HFFc6 (cell line): ENCODE measurements around the gene SCP2. TPM values are rescaled to one million over a fixed set of nuclear protein-coding genes. Genes with fewer than 3 reads are reported as not detected.
"Not testable (repeated sequence)": the region's sequence is repeated elsewhere in the genome, so short reads cannot be mapped to it uniquely, and the experiment has no call there.

Experiments used
- DNase-seq: peaks from one replicate; pipeline ENCODE4 v3.0.0-alpha.2; 2018
- H3K27ac Mint-ChIP-seq: 2 replicates; pipeline ENCODE4 v1.8.0; 2020; ENCODE audit warnings: mild to moderate bottlenecking, mixed read lengths
- H3K27me3 Mint-ChIP-seq: 2 replicates; pipeline ENCODE4 v1.8.0; 2021; ENCODE audit warnings: mild to moderate bottlenecking, moderate library complexity, mixed read lengths; ENCODE audit not compliant: insufficient read depth
- H3K36me3 Mint-ChIP-seq: 2 replicates; pipeline ENCODE4 v1.8.0; 2021; ENCODE audit warnings: low read depth, mixed read lengths
- H3K4me1 Mint-ChIP-seq: 2 replicates; pipeline ENCODE4 v1.8.0; 2020; ENCODE audit warnings: low read depth, mixed read lengths
- H3K4me3 Mint-ChIP-seq: 2 replicates; pipeline ENCODE4 v1.8.0; 2020; ENCODE audit warnings: mild to moderate bottlenecking, moderate library complexity, mixed read lengths
- H3K9me3 Mint-ChIP-seq: 2 replicates; pipeline ENCODE4 v1.8.0; 2020; ENCODE audit warnings: mild to moderate bottlenecking, mixed read lengths
- CTCF ChIP-seq: fragments of 200-600 bp; sonication (generic); IDR thresholded peaks from 2 replicates; pipeline ENCODE4 v1.5.0; 2021; ENCODE audit warnings: antibody characterized with exemption, mild to moderate bottlenecking
- total RNA-seq, 6 experiments: library from RNA; stranded (reverse); fragmentation: NEBNext Ultra II Directional; extraction: Animal tissue kit (Norgen Biotek cat#: 25700); gene quantifications; 2 replicates in 1 of 6; 3 replicates in 5 of 6; pipeline ENCODE4 v1.2.3, GENCODE V29; 2021

SCP2 gene
- total RNA-seq, 6 experiments from 2014 or later, result 122 to 159 (median 156) TPM

- Mint-ChIP-seq H3K4me3 (no peak overlapping the region), H3K36me3 (peaks cover 5% of the 10 kb centered on the region; the same call in 1 of the 2 replicates), H3K9me3 (no peaks in the 10 kb centered on the region), H3K4me1 (peaks cover 20% of the 10 kb centered on the region), H3K27ac (no peak overlapping the region), H3K27me3 (no peaks in the 10 kb centered on the region; the same call in 1 of the 2 replicates)
- no peak for TF ChIP-seq CTCF
- DNase-seq, result no peak
Observed at GRCh38 chr1:52952112-52952511, 25.0 kb downstream of the SCP2 start.

DNA sequence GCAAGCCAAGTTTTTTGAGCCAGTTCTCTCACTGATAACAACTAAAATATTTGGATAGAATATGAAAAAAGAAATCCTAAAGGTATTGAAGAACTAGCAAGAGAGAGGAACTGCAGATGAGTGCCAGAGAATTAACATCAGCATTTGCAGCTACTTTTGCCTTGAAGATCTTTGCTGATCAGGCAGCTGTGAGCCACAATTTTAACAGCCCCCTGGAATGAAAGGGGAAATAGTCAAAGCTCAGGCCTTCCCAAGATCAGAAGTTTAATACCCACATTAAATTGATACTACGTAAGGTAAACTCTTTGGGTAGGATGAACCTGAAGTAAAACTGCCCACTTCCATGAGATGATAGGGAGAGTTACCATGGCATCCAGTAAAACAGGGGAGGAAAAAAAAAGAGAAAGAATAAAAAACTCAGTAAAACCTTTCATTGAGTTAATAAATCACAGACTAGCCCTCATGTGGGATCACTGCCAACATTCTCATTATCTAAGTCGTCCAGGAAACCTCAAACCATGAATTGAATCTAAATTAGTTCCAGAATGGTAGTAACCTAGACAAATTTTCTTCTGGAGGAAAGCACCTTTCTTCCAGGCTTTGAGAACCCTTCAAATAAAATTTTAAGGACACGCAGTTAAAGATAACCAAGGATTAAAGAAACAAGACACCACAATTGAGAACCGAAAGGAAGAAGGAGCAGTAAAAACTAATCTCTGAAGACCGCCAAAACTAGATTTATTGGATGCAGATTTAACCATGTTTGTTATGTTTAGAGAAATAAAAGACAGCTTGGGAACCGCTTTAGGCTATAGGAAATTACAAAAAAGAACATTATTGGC lies 28.3 kb downstream of the SCP2 start:
- peaks cover 16% of the 10 kb centered on the region for H3K4me1 Mint-ChIP-seq
- H3K27me3 Mint-ChIP-seq, result no peaks in the 10 kb centered on the region; the same call in 1 of the 2 replicates
- H3K4me3 Mint-ChIP-seq, result peak overlapping the region; percentile 75
- peak overlapping the region; percentile 84 for H3K27ac Mint-ChIP-seq
- no peak for TF ChIP-seq CTCF
- no peaks in the 10 kb centered on the region for H3K9me3 Mint-ChIP-seq
- peak; percentile 83 for DNase-seq
- peaks cover 10% of the 10 kb centered on the region; the same call in 1 of the 2 replicates for H3K36me3 Mint-ChIP-seq

DNA sequence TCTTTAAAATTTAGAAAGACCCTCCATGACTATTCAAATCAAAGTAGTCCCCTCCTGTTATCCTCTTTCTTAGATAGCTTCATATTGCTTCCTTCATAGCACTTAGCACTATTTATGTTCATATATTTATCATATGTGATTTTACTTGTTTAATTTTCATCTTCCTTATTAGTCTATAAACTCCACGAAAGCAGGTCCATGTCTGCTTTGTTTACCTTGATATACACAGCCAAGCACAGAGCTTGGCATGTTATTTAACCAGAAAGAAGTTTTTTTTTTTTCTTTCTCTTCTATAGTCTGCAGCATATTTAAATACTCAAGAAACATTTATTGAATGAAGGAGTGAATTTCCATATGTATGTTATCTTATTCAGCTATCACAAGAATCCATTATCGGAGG lies 36.0 kb downstream of the SCP2 start:
- Mint-ChIP-seq H3K27me3 (no peaks in the 10 kb centered on the region), H3K4me3 (no peak overlapping the region), H3K27ac (no peak overlapping the region), H3K4me1 (no peaks in the 10 kb centered on the region), H3K9me3 (no peaks in the 10 kb centered on the region), H3K36me3 (peaks cover 9% of the 10 kb centered on the region)
- no peak for TF ChIP-seq CTCF
- DNase-seq, result no peak

- Mint-ChIP-seq H3K36me3 (no peaks in the 10 kb centered on the region; the same call in 1 of the 2 replicates), H3K4me1 (no peaks in the 10 kb centered on the region), H3K27ac (no peak overlapping the region), H3K27me3 (0 out of 2 replicates have a peak, but pooled peaks cover 1% of the 10 kb centered on the region), H3K9me3 (no peaks in the 10 kb centered on the region), H3K4me3 (no peak overlapping the region)
- DNase-seq, result no peak
- TF ChIP-seq CTCF, result no peak
Observed at GRCh38 chr1:52967666-52968065, 40.6 kb downstream of the SCP2 start.

- not testable (repeated sequence) for H3K27me3 Mint-ChIP-seq, H3K9me3 Mint-ChIP-seq, H3K4me3 Mint-ChIP-seq, DNase-seq, H3K4me1 Mint-ChIP-seq, H3K27ac Mint-ChIP-seq, H3K36me3 Mint-ChIP-seq
Observed at GRCh38 chr1:52969234-52969633, 42.2 kb downstream of the SCP2 start.

- Mint-ChIP-seq H3K36me3 (no peaks in the 10 kb centered on the region; the same call in 1 of the 2 replicates), H3K4me3 (no peak overlapping the region), H3K4me1 (no peaks in the 10 kb centered on the region), H3K27ac (no peak overlapping the region), H3K27me3 (0 out of 2 replicates have a peak, but pooled peaks cover 1% of the 10 kb centered on the region), H3K9me3 (no peaks in the 10 kb centered on the region)
- DNase-seq, result no peak
- no peak; the same call in 1 of the 2 replicates for TF ChIP-seq CTCF
Observed at GRCh38 chr1:52970149-52970548, 43.1 kb downstream of the SCP2 start.
